Activated CD8-positive, alpha-beta memory T cell treated with anti-CD3 and anti-CD28 coated beads, Interleukin-2, amount 50 U/mL, for 24 hours (primary cell): ENCODE measurements around the gene DCDC2.
"Not testable (repeated sequence)": the region's sequence is repeated elsewhere in the genome, so short reads cannot be mapped to it uniquely, and the experiment has no call there.

Experiments used
- DNase-seq: peaks from one replicate; pipeline ENCODE4 v3.0.0-alpha.2; 2020; ENCODE audit errors: extremely low read depth

Gene DCDC2

GRCh38 chr6:24357336-24358218 is at the start of gene DCDC2:
TSS of gene DCDC2 (minus strand) at chr6:24358059. CDS start at chr6:24357750, 309 bp downstream.
- no peak for DNase-seq

GRCh38 chr6:24405262-24405661 is 47.4 kb upstream of the DCDC2 start:
- DNase-seq = no peak

GRCh38 chr6:24403501-24403824 is 45.6 kb upstream of the DCDC2 start:
- DNase-seq = no peak

- peak; percentile 53 for DNase-seq
Observed at GRCh38 chr6:24402697-24403500, 45.0 kb upstream of the DCDC2 start, which contains the start of gene MRS2. TSS of gene MRS2 (plus strand) at chr6:24402936. CDS start at chr6:24403047, 111 bp downstream.

GRCh38 chr6:24401458-24401857 is 43.6 kb upstream of the DCDC2 start:
- DNase-seq = no peak

GRCh38 chr6:24400045-24401039 is 42.5 kb upstream of the DCDC2 start:
- DNase-seq = not testable (repeated sequence)

GRCh38 chr6:24397631-24398030 is 39.8 kb upstream of the DCDC2 start:
- no peak for DNase-seq

- DNase-seq = no peak
Observed at GRCh38 chr6:24396824-24397223, 39.0 kb upstream of the DCDC2 start.

GRCh38 chr6:24394780-24395437 is 37.0 kb upstream of the DCDC2 start:
- no peak for DNase-seq

GRCh38 chr6:24394061-24394779 is 36.4 kb upstream of the DCDC2 start:
- DNase-seq = no peak

- no peak for DNase-seq
Observed at GRCh38 chr6:24391756-24392405, 34.0 kb upstream of the DCDC2 start.

- DNase-seq = no peak
Observed at GRCh38 chr6:24391208-24391607, 33.3 kb upstream of the DCDC2 start.

- DNase-seq = no peak
Observed at GRCh38 chr6:24387818-24388217, 30.0 kb upstream of the DCDC2 start.

- DNase-seq = no peak
Observed at GRCh38 chr6:24385536-24386269, 27.8 kb upstream of the DCDC2 start.

GRCh38 chr6:24384369-24385130 is 26.7 kb upstream of the DCDC2 start:
- not testable (repeated sequence) for DNase-seq

GRCh38 chr6:24382891-24383494 is 25.1 kb upstream of the DCDC2 start:
- not testable (repeated sequence) for DNase-seq

GRCh38 chr6:24382220-24382540 is 24.3 kb upstream of the DCDC2 start:
- DNase-seq = no peak
